AG10803 (cell line): ENCODE results near the gene ROCK1.
"Not testable (repeated sequence)": the region's sequence is repeated elsewhere in the genome, so short reads cannot be mapped to it uniquely, and the experiment has no call there.

Experiments
- DNase-seq: peaks from one replicate; pipeline ENCODE4 v3.0.0; 2010; ENCODE audit warnings: low read depth
- H3K4me3 ChIP-seq: 2 replicates; pipeline ENCODE4 v1.5.1; 2011; ENCODE audit warnings: mild to moderate bottlenecking, low read length, control low read depth
- CTCF ChIP-seq: conservative IDR thresholded peaks from 2 replicates; pipeline ENCODE4 v1.5.1; 2011; ENCODE audit warnings: mild to moderate bottlenecking, low read length, control low read depth, inconsistent platforms

The ROCK1 gene

GRCh38 chr18:20988726-20989125, 122.9 kb downstream of the ROCK1 start:
- DNase-seq = no peak
- no peak for TF ChIP-seq CTCF
- H3K4me3 ChIP-seq = no peak overlapping the region

GRCh38 chr18:20975077-20975476, 136.5 kb downstream of the ROCK1 start:
- DNase-seq = no peak
- H3K4me3 ChIP-seq = no peak overlapping the region
- TF ChIP-seq CTCF = no peak

- H3K4me3 ChIP-seq = no peak overlapping the region
- peak; percentile 25 for DNase-seq
- TF ChIP-seq CTCF = peak; percentile 68
These were observed 139.7 kb downstream of the ROCK1 start for GRCh38 chr18:20971886-20972267.

GRCh38 chr18:20966795-20967194, 144.8 kb downstream of the ROCK1 start:
- peak; percentile 12 for DNase-seq
- no peak for TF ChIP-seq CTCF
- H3K4me3 ChIP-seq = no peak overlapping the region

GRCh38 chr18:20963027-20963426, 148.6 kb downstream of the ROCK1 start:
- no peak overlapping the region for H3K4me3 ChIP-seq
- no peak for TF ChIP-seq CTCF
- no peak for DNase-seq

GRCh38 chr18:20960735-20961134, 150.9 kb downstream of the ROCK1 start:
- H3K4me3 ChIP-seq = no peak overlapping the region
- no peak for DNase-seq
- no peak for TF ChIP-seq CTCF

GRCh38 chr18:20950827-20951226, 160.8 kb downstream of the ROCK1 start:
- H3K4me3 ChIP-seq, DNase-seq: not testable (repeated sequence)
